ENCODE results near the gene ARL2BP.
A peak's percentile ranks its signal among the peaks of the same experiment; 100 is the strongest.

The ARL2BP gene

GRCh38 chr16:57203451-57203850 is 41.6 kb upstream of the ARL2BP start:
- Histone ChIP-seq H3K36me3 (replicated peaks) (peaks cover 26% of the 10 kb centered on the region), H3K27me3 (replicated peaks) (no peaks in the 10 kb centered on the region), H3K27ac (no peak overlapping the region), H3K4me3 (ENCODE audit: low read depth, low read length) (no peak overlapping the region)
- in situ Hi-C loops (cut with HindIII; ENCODE audit: low pct_ligation_motif_present, low sequenced_read_pairs) = no loop called here
- TF ChIP-seq CTCF (IDR thresholded peaks at IDR 0.05; ENCODE audit: low read depth, low read length, missing control alignments) = no peak
- peak; percentile 3 for DNase-seq

- H3K27me3 ChIP-seq (replicated peaks) = no peaks in the 10 kb centered on the region
- H3K27ac ChIP-seq = no peak overlapping the region
- DNase-seq = no peak
- in situ Hi-C loops (cut with HindIII; ENCODE audit: low pct_ligation_motif_present, low sequenced_read_pairs) = no loop called here
- H3K4me3 ChIP-seq (ENCODE audit: low read depth, low read length) = no peak overlapping the region
- H3K36me3 ChIP-seq (replicated peaks) = peaks cover 38% of the 10 kb centered on the region
- peak; percentile 37 for TF ChIP-seq CTCF (IDR thresholded peaks at IDR 0.05; ENCODE audit: low read depth, low read length, missing control alignments)
Observed at GRCh38 chr16:57204675-57205074, 40.4 kb upstream of the ARL2BP start.

GRCh38 chr16:57208926-57209325 is 36.1 kb upstream of the ARL2BP start:
- Histone ChIP-seq H3K4me3 (ENCODE audit: low read depth, low read length) (no peak overlapping the region), H3K27ac (no peak overlapping the region), H3K27me3 (replicated peaks) (no peaks in the 10 kb centered on the region), H3K36me3 (replicated peaks) (peaks cover 57% of the 10 kb centered on the region)
- no peak for TF ChIP-seq CTCF (IDR thresholded peaks at IDR 0.05; ENCODE audit: low read depth, low read length, missing control alignments)
- no peak for DNase-seq
- in situ Hi-C loops (cut with HindIII; ENCODE audit: low pct_ligation_motif_present, low sequenced_read_pairs) = no loop called here

GRCh38 chr16:57209780-57210179 is 35.3 kb upstream of the ARL2BP start:
- no peak for TF ChIP-seq CTCF (IDR thresholded peaks at IDR 0.05; ENCODE audit: low read depth, low read length, missing control alignments)

GRCh38 chr16:57213462-57213861 is 31.6 kb upstream of the ARL2BP start:
- no peak overlapping the region for H3K4me3 ChIP-seq (ENCODE audit: low read depth, low read length)
- TF ChIP-seq CTCF (IDR thresholded peaks at IDR 0.05; ENCODE audit: low read depth, low read length, missing control alignments) = no peak
- no peak overlapping the region for H3K27ac ChIP-seq
- in situ Hi-C loops (cut with HindIII; ENCODE audit: low pct_ligation_motif_present, low sequenced_read_pairs) = no loop called here
- H3K27me3 ChIP-seq (replicated peaks) = no peaks in the 10 kb centered on the region
- peaks cover 75% of the 10 kb centered on the region for H3K36me3 ChIP-seq (replicated peaks)
- no peak for DNase-seq

More at GRCh38 chr16:57209780-57210179, 35.3 kb upstream of the ARL2BP start:
- no peak for DNase-seq
- Histone ChIP-seq H3K27ac (no peak overlapping the region), H3K27me3 (replicated peaks) (no peaks in the 10 kb centered on the region), H3K36me3 (replicated peaks) (peaks cover 62% of the 10 kb centered on the region), H3K4me3 (ENCODE audit: low read depth, low read length) (no peak overlapping the region)
- in situ Hi-C loops (cut with HindIII; ENCODE audit: low pct_ligation_motif_present, low sequenced_read_pairs) = no loop called here

- TF ChIP-seq CTCF (IDR thresholded peaks at IDR 0.05; ENCODE audit: low read depth, low read length, missing control alignments) = no peak
- no peak for DNase-seq
- in situ Hi-C loops (cut with HindIII; ENCODE audit: low pct_ligation_motif_present, low sequenced_read_pairs) = no loop called here
- Histone ChIP-seq H3K27ac (no peak overlapping the region), H3K4me3 (ENCODE audit: low read depth, low read length) (no peak overlapping the region), H3K27me3 (replicated peaks) (no peaks in the 10 kb centered on the region), H3K36me3 (replicated peaks) (peaks cover 84% of the 10 kb centered on the region)
Observed at GRCh38 chr16:57216968-57217367, 28.1 kb upstream of the ARL2BP start.

Measured in brain microvascular endothelial cell (primary cell).